ENCODE measurements around the gene GET4. TPM values are rescaled to one million over a fixed set of nuclear protein-coding genes. Genes with fewer than 3 reads are reported as not detected.

GET4 gene
- total and polyA plus RNA-seq, 2 of the 8 experiments (the other 6 are each of a cell fraction or from before 2014, with no cell fraction given), result 56.7 to 74.1 TPM

DNA sequence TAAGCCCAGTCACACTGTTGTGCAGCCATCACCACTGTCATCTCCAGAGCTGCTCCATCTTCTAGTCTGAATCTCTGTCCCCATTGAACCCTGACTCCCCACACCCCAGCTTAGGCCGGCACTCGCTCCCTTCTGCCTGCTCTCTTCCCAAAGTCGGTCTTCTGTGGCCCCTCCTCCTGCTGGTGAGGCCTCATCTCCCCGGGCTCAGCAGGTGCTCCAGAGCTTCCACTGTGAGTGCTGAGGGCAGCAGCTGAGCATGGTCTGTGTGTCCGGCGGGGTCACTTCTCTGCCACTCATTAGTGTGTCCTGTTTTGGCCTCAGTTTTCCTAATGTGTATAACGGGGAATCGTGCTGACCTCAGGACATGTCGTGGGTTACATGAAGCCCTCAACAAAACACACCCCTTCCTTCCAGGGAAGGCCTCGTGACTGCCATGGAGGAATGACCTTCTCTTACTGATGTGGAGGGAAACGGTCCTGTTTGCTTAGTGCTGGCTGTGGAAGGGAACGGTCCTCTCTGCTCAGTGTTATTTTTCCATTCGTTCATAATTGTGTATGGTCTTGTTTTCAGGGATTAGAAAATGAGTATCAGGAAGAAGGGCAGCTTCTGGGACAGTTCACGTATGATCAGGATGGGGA, 4.3 kb upstream of the GET4 start:
- Histone ChIP-seq H3K4ac (replicated peaks; ENCODE audit: insufficient read length, low read depth, low read length) (no peak overlapping the region), H3K27me3 (replicated peaks in 1 of 4; ENCODE audit: control insufficient read depth in 3 of 4, extremely low read depth in 1 of 4, insufficient read depth in 3 of 4, low read length in 3 of 4) (no peaks in the 10 kb centered on the region), H4K5ac (ENCODE audit: insufficient read length, low read depth, low read length) (no peak overlapping the region), H3K9ac (replicated peaks in 1 of 4; ENCODE audit: extremely low read depth in 1 of 4, low read depth in 3 of 4, low read length in 3 of 4) (no peak overlapping the region), H3K36me3 (ENCODE audit: control insufficient read depth in 2 of 4, insufficient read depth in 4 of 4, low read length in 3 of 4) (peaks cover 5 to 51% (median 34%) of the 10 kb centered on the region in 4 experiments; a peak in 7 of 8 replicates), H3K23me2 (ENCODE audit: low read depth, low read length) (no peaks in the 10 kb centered on the region), H2BK5ac (ENCODE audit: low read depth, low read length) (no peak overlapping the region), H2BK20ac (ENCODE audit: low read length) (no peak overlapping the region), H4K8ac (ENCODE audit: extremely low read depth, insufficient read depth, low read length) (no peak overlapping the region), H3K79me2 (ENCODE audit: control insufficient read depth in 1 of 2, insufficient read depth in 2 of 2, low read length in 2 of 2) (peaks cover 0 to 2% of the 10 kb centered on the region in 2 experiments; a peak in 1 of 4 replicates), H2AK5ac (ENCODE audit: low read depth, low read length) (no peak overlapping the region), H3K18ac (ENCODE audit: extremely low read depth, low read length) (no peak overlapping the region), H3K14ac (ENCODE audit: insufficient read length) (no peak overlapping the region), H3K4me3 (ENCODE audit: extremely low read depth in 1 of 4, insufficient read depth in 2 of 4, low read depth in 3 of 4, low read length in 4 of 4) (no peak overlapping the region), H2AFZ (ENCODE audit: low read length) (no peak overlapping the region), H2BK15ac (ENCODE audit: low read length) (no peak overlapping the region), H4K91ac (replicated peaks; ENCODE audit: insufficient read length, low read length) (no peak overlapping the region), H3K4me2 (ENCODE audit: insufficient read depth in 1 of 2, low read depth in 2 of 2, low read length in 2 of 2) (no peak overlapping the region), H3K27ac (ENCODE audit: low read depth, low read length) (no peak overlapping the region), H3K4me1 (replicated peaks in 1 of 4; ENCODE audit: control insufficient read depth in 3 of 4, insufficient read depth in 4 of 4, low read length in 3 of 4) (no peaks in the 10 kb centered on the region; a peak in 3 of 7 replicates), H3K9me3 (ENCODE audit: insufficient read depth in 2 of 2, low read depth in 1 of 2, low read length in 1 of 2) (no peaks in the 10 kb centered on the region; a peak in 1 of 4 replicates), H2BK120ac (replicated peaks; ENCODE audit: low read depth, low read length) (no peak overlapping the region), H3K56ac (replicated peaks; ENCODE audit: insufficient read length, low read depth, low read length) (no peak overlapping the region), H4K20me1 (replicated peaks in 1 of 2; ENCODE audit: control insufficient read depth in 1 of 2, insufficient read depth in 2 of 2, low read length in 2 of 2) (peaks cover 3 to 6% of the 10 kb centered on the region in 2 experiments), H3K79me1 (ENCODE audit: low read depth, low read length) (peaks cover 5% of the 10 kb centered on the region), H3K23ac (ENCODE audit: insufficient read length) (no peak overlapping the region), H2BK12ac (ENCODE audit: low read depth, low read length) (no peak overlapping the region)
- no peak for TF ChIP-seq CREB1 (IDR thresholded peaks at IDR 0.05)
- no peak for TF ChIP-seq ZNF274 (IDR thresholded peaks at IDR 0.05; ENCODE audit: borderline replicate concordance, extremely low read depth, low read length)
- no peak for TF ChIP-seq CTBP2 (IDR thresholded peaks at IDR 0.05; ENCODE audit: borderline replicate concordance, insufficient read depth, insufficient read length, low read length)
- no peak for TF ChIP-seq CBX8 (IDR thresholded peaks at IDR 0.05; ENCODE audit: borderline replicate concordance, low read depth, low read length)
- TF ChIP-seq ASH2L (IDR thresholded peaks at IDR 0.05; ENCODE audit: low read length), result no peak
- no peak for TF ChIP-seq RXRA (IDR thresholded peaks at IDR 0.05; ENCODE audit: insufficient read depth, low read depth, low read length)
- DNase-seq (ENCODE audit: low read depth in 1 of 2, low spot score in 2 of 2) (no peak), FAIRE-seq (no peak)
- CTCF ChIA-PET (ENCODE audit: partially characterized antibody), result interaction anchor here (0.8 to 4.7 kb wide), 14 partner anchors 8 to 90 kb away, joined by 3 to 38 read pairs (median 4); no protein-coding TSS in a partner anchor
- POLR2A ChIA-PET (ENCODE audit: partially characterized antibody), result no interaction called here
- 96% methylated on average over 13 of the region's 14 CpGs; no CpG with 5 or more reads in 1 of the 2 experiments for WGBS, 2 experiments (ENCODE audit: extremely low coverage in 1 of 2, insufficient coverage in 1 of 2, insufficient read length in 1 of 2, insufficient replicate concordance in 2 of 2, low coverage in 1 of 2, low lambda C conversion rate in 2 of 2, missing lambda C conversion rate in 1 of 2)

Data from H1 (cell line).